ENCODE results near the gene MAPKAP1.

MAPKAP1 gene

GRCh38 chr9:125416517-125416916, 290.5 kb downstream of the MAPKAP1 start:
- no peak for DNase-seq (ENCODE audit: low spot score)
- ChIA-PET POLR2A (ENCODE audit: low non-redundant PET) (no interaction called here), CTCF (no interaction called here)
- no peak for TF ChIP-seq CTCF (conservative IDR thresholded peaks at IDR 0.05; ENCODE audit: low read depth)
- H3K27ac ChIP-seq = no peak overlapping the region

- ChIA-PET POLR2A (ENCODE audit: low non-redundant PET) (no interaction called here), CTCF (no interaction called here)
- no peak for TF ChIP-seq CTCF (conservative IDR thresholded peaks at IDR 0.05; ENCODE audit: low read depth)
- H3K27ac ChIP-seq = no peak overlapping the region
- DNase-seq (ENCODE audit: low spot score) = no peak
Measured at GRCh38 chr9:125415583-125416460, 291.2 kb downstream of the MAPKAP1 start.

- DNase-seq (ENCODE audit: low spot score) = no peak
- no peak for TF ChIP-seq CTCF (conservative IDR thresholded peaks at IDR 0.05; ENCODE audit: low read depth)
- ChIA-PET POLR2A (ENCODE audit: low non-redundant PET) (no interaction called here), CTCF (interaction anchor here (0.6 to 0.7 kb wide), 4 partner anchors 37 to 1483 kb away, joined by 3 read pairs; no protein-coding TSS in a partner anchor)
- H3K27ac ChIP-seq = no peak overlapping the region
Measured at GRCh38 chr9:125413579-125413978, 293.4 kb downstream of the MAPKAP1 start.

- no peak for DNase-seq (ENCODE audit: low spot score)
- ChIA-PET CTCF (interaction anchor here (0.7 to 1.4 kb wide), 2 partner anchors 881 to 1087 kb away, joined by 4 to 5 read pairs; no protein-coding TSS in a partner anchor), POLR2A (ENCODE audit: low non-redundant PET) (no interaction called here)
- no peak overlapping the region for H3K27ac ChIP-seq
- no peak for TF ChIP-seq CTCF (conservative IDR thresholded peaks at IDR 0.05; ENCODE audit: low read depth)
Measured at GRCh38 chr9:125412166-125412565, 294.8 kb downstream of the MAPKAP1 start.

- no peak overlapping the region for H3K27ac ChIP-seq
- no peak for DNase-seq (ENCODE audit: low spot score)
- CTCF ChIA-PET = interaction anchor here (0.5 to 1.2 kb wide), 5 partner anchors 418 to 1080 kb away, joined by 3 read pairs; no protein-coding TSS in a partner anchor
- TF ChIP-seq CTCF (conservative IDR thresholded peaks at IDR 0.05; ENCODE audit: low read depth) = no peak
- POLR2A ChIA-PET (ENCODE audit: low non-redundant PET) = interaction anchor here (0.9 kb wide), 1 partner anchor 295 kb away, joined by 3 read pairs; no protein-coding TSS in a partner anchor
Measured at GRCh38 chr9:125411171-125411756, 295.7 kb downstream of the MAPKAP1 start.

- ChIA-PET POLR2A (ENCODE audit: low non-redundant PET) (no interaction called here), CTCF (interaction anchor here (0.5 to 1.2 kb wide), 3 partner anchors 419 to 1081 kb away, joined by 3 read pairs; no protein-coding TSS in a partner anchor)
- no peak overlapping the region for H3K27ac ChIP-seq
- no peak for DNase-seq (ENCODE audit: low spot score)
- no peak for TF ChIP-seq CTCF (conservative IDR thresholded peaks at IDR 0.05; ENCODE audit: low read depth)
Measured at GRCh38 chr9:125410522-125410894, 296.5 kb downstream of the MAPKAP1 start.

Measured in RWPE1 (cell line).